Occipital lobe (tissue), 2 donors: Measurements from ENCODE around the gene KCTD15. TPM values are rescaled to one million over a fixed set of nuclear protein-coding genes. Genes with fewer than 3 reads are reported as not detected.

Experiments used
- DNase-seq: peaks from one replicate; lab custom pipeline; 2025; lab: John Stamatoyannopoulos, UW
- total RNA-seq: library from RNA; depleted of rRNA; stranded (reverse); fragments of >200 nt; gene quantifications from one replicate; pipeline ENCODE4 v1.2.3, GENCODE V29; 2014

The KCTD15 gene
- 85.5 TPM for total RNA-seq

GRCh38 chr19:33796164-33796875 lies at the start of gene KCTD15:
KCTD15 (plus strand) TSS chr19:33796870; CDS start chr19:33800455, 3,585 bp downstream.
- DNase-seq, result no peak

- no peak for DNase-seq
Measured at GRCh38 chr19:33747273-33747672, 49.4 kb upstream of the KCTD15 start.

GRCh38 chr19:33748231-33748630 lies 48.4 kb upstream of the KCTD15 start:
- no peak for DNase-seq

GRCh38 chr19:33749016-33749415 lies 47.7 kb upstream of the KCTD15 start:
- DNase-seq, result no peak

- no peak for DNase-seq
Measured at GRCh38 chr19:33749619-33750175, 47.0 kb upstream of the KCTD15 start.

- no peak for DNase-seq
Measured at GRCh38 chr19:33750587-33751435, 45.9 kb upstream of the KCTD15 start.

- DNase-seq, result no peak
Measured at GRCh38 chr19:33751436-33751770, 45.3 kb upstream of the KCTD15 start.

GRCh38 chr19:33752018-33752800 lies 44.5 kb upstream of the KCTD15 start:
- DNase-seq, result no peak

- no peak for DNase-seq
Measured at GRCh38 chr19:33752945-33753344, 43.7 kb upstream of the KCTD15 start.

GRCh38 chr19:33754361-33754760 lies 42.3 kb upstream of the KCTD15 start:
- DNase-seq, result no peak

- no peak for DNase-seq
Measured at GRCh38 chr19:33755099-33756035, 41.3 kb upstream of the KCTD15 start.

- DNase-seq, result no peak
Measured at GRCh38 chr19:33756177-33756576, 40.5 kb upstream of the KCTD15 start.

- DNase-seq, result no peak
Measured at GRCh38 chr19:33758541-33759013, 38.1 kb upstream of the KCTD15 start.

- DNase-seq, result no peak
Measured at GRCh38 chr19:33759356-33759755, 37.3 kb upstream of the KCTD15 start.

- DNase-seq, result no peak
Measured at GRCh38 chr19:33763633-33764371, 32.9 kb upstream of the KCTD15 start.

GRCh38 chr19:33766623-33767022 lies 30.0 kb upstream of the KCTD15 start:
- no peak for DNase-seq

- no peak for DNase-seq
Measured at GRCh38 chr19:33767898-33768413, 28.7 kb upstream of the KCTD15 start.

GRCh38 chr19:33769208-33769607 lies 27.5 kb upstream of the KCTD15 start:
- DNase-seq, result no peak

GRCh38 chr19:33770107-33770506 lies 26.6 kb upstream of the KCTD15 start:
- DNase-seq, result no peak
